ENCODE measurements around the gene MARK1. TPM values are rescaled to one million over a fixed set of nuclear protein-coding genes. Genes with fewer than 3 reads are reported as not detected.
"Not testable (repeated sequence)": the region's sequence is repeated elsewhere in the genome, so short reads cannot be mapped to it uniquely, and the experiment has no call there.

The MARK1 gene
- polyA plus RNA-seq, 3 donors from 2014 or later: not detected

- no peak overlapping the region for H3K27ac Mint-ChIP-seq
- DNase-seq: no peak
- H3K4me3 Mint-ChIP-seq: no peak overlapping the region
- H3K36me3 Mint-ChIP-seq: no peaks in the 10 kb centered on the region
- no peaks in the 10 kb centered on the region for H3K4me1 Mint-ChIP-seq
- peaks cover 4 to 6% (median 4%) of the 10 kb centered on the region in 3 donors for H3K27me3 Mint-ChIP-seq (ENCODE audit: low read depth in 3 of 3)
- H3K9me3 Mint-ChIP-seq: peaks cover 0 to 9% (median under 1%) of the 10 kb centered on the region in 6 donors
These were observed 146.0 kb downstream of the MARK1 start for GRCh38 chr1:220673921-220674320.

- Mint-ChIP-seq H3K4me3 (no peak overlapping the region), H3K27ac (no peak overlapping the region), H3K9me3 (no peaks in the 10 kb centered on the region), H3K36me3 (no peaks in the 10 kb centered on the region), H3K4me1 (peaks cover 1 to 7% of the 10 kb centered on the region in 2 donors), H3K27me3 (ENCODE audit: low read depth in 3 of 3) (peaks cover 4 to 7% (median 6%) of the 10 kb centered on the region in 3 donors)
- DNase-seq: no peak
These were observed 149.3 kb downstream of the MARK1 start for GRCh38 chr1:220677251-220677650.

DNA sequence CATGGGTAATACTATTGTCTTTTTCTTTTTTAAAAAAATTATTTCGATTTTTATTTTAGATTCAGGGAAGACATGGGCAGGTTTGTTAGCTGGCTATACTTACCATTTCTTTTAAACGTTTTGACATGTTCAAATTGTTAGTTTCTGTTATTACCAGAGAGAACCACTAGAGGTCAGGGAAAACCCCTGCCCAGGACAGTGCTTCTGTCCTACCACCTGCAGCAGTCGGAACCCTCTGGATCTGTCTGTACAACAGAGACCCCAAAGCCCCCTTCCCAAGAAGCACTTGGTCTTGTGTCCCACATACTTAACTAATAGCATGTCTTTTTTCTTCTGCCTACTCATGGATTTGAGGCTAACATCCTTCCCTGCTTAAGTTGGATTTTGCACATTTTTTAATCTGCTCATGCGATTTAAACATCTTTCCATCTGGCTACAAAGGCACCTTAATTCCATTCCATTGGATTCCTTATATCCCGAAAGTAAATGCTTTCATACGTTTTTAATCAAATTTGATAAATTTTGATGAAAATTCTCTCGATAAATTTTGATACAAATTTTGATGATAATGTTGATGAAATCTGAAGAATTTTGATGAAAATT, 152.2 kb downstream of the MARK1 start:
- Mint-ChIP-seq H3K9me3 (no peaks in the 10 kb centered on the region), H3K4me3 (no peak overlapping the region), H3K4me1 (peaks cover 1 to 7% of the 10 kb centered on the region in 2 donors), H3K27me3 (ENCODE audit: low read depth in 3 of 3) (peaks cover 0 to 7% (median 2%) of the 10 kb centered on the region in 3 donors), H3K27ac (no peak overlapping the region), H3K36me3 (no peaks in the 10 kb centered on the region)
- peak in 2 of 3 donors; percentile 6 to 24 for DNase-seq

GRCh38 chr1:220681220-220681880, 153.4 kb downstream of the MARK1 start:
- Mint-ChIP-seq H3K27ac (no peak overlapping the region), H3K36me3 (no peaks in the 10 kb centered on the region), H3K4me3 (no peak overlapping the region), H3K27me3 (ENCODE audit: low read depth in 3 of 3) (peaks cover 0 to 3% (median 0%) of the 10 kb centered on the region in 3 donors), H3K9me3 (no peaks in the 10 kb centered on the region), H3K4me1 (peaks cover 1 to 7% of the 10 kb centered on the region in 2 donors)
- no peak for DNase-seq

- Mint-ChIP-seq H3K9me3 (no peaks in the 10 kb centered on the region), H3K27ac (no peak overlapping the region), H3K4me1 (peaks cover 1 to 7% of the 10 kb centered on the region in 2 donors), H3K36me3 (no peaks in the 10 kb centered on the region), H3K4me3 (no peak overlapping the region), H3K27me3 (ENCODE audit: low read depth in 3 of 3) (peaks cover 0 to 3% (median 3%) of the 10 kb centered on the region in 3 donors)
- DNase-seq: no peak
These were observed 155.1 kb downstream of the MARK1 start for GRCh38 chr1:220682901-220683576.

DNA sequence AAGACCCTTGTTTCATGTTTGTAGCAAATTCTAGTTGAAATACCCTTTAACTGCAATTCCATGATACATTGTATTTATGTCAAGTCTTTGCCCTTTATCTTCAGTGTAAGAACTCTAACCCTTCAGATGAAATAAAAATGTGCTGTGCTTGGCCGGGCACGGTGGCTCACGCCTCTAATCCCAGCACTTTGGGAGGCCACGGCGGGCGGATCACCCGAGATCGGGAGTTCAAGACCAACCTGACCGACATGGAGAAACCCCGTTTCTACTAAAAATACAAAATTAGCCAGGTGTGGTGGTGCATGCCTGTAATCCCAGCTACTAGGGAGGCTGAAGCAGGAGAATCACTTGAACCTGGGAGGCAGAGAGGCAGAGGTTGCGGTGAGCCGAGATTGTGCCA, 155.8 kb downstream of the MARK1 start:
- H3K27me3 Mint-ChIP-seq (ENCODE audit: low read depth in 3 of 3); H3K27ac Mint-ChIP-seq; H3K4me1 Mint-ChIP-seq; H3K4me3 Mint-ChIP-seq; H3K9me3 Mint-ChIP-seq; DNase-seq; H3K36me3 Mint-ChIP-seq: not testable (repeated sequence)

- H3K4me1 Mint-ChIP-seq: peaks cover 4 to 11% of the 10 kb centered on the region in 2 donors
- H3K4me3 Mint-ChIP-seq: no peak overlapping the region
- no peaks in the 10 kb centered on the region for H3K9me3 Mint-ChIP-seq
- H3K27ac Mint-ChIP-seq: no peak overlapping the region
- DNase-seq: no peak
- H3K27me3 Mint-ChIP-seq (ENCODE audit: low read depth in 3 of 3): peaks cover 3 to 8% (median 6%) of the 10 kb centered on the region in 3 donors
- H3K36me3 Mint-ChIP-seq: no peaks in the 10 kb centered on the region
These were observed 157.0 kb downstream of the MARK1 start for GRCh38 chr1:220684890-220685289.

DNA sequence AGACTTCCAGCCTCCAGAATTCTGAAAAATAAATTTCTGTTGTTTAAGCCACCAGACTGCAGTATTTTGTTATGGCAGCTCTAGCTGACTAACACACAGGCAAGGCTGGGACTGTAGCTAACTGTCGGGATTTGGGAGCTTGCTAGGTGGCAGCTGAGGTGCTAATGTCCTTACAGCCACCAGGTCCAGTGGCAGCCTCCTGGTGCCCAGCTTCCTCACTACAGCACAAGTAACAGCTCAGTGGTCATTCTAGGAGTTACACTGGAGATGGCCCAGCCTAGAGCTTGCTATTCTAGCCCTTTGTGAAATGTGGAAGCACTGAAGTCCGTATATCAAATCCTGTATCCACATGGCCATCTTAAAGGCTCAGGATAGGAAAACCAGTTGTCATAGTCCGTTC, 157.9 kb downstream of the MARK1 start:
- H3K27ac Mint-ChIP-seq: no peak overlapping the region
- DNase-seq: no peak
- H3K4me1 Mint-ChIP-seq: peaks cover 4 to 7% of the 10 kb centered on the region in 2 donors
- no peak overlapping the region for H3K4me3 Mint-ChIP-seq
- peaks cover 5 to 9% (median 5%) of the 10 kb centered on the region in 3 donors for H3K27me3 Mint-ChIP-seq (ENCODE audit: low read depth in 3 of 3)
- no peaks in the 10 kb centered on the region for H3K9me3 Mint-ChIP-seq
- no peaks in the 10 kb centered on the region for H3K36me3 Mint-ChIP-seq

GRCh38 chr1:220687809-220688208, 159.9 kb downstream of the MARK1 start:
- Mint-ChIP-seq H3K36me3 (no peaks in the 10 kb centered on the region), H3K9me3 (no peaks in the 10 kb centered on the region), H3K4me1 (peaks cover 7 to 11% of the 10 kb centered on the region in 2 donors), H3K4me3 (no peak overlapping the region), H3K27me3 (ENCODE audit: low read depth in 3 of 3) (peaks cover 5 to 14% (median 9%) of the 10 kb centered on the region in 3 donors), H3K27ac (no peak overlapping the region)
- DNase-seq: no peak

- Mint-ChIP-seq H3K4me3 (peak overlapping the region; percentile 74 to 88 (median 79)), H3K27me3 (ENCODE audit: low read depth in 3 of 3) (peaks cover 5 to 14% (median 9%) of the 10 kb centered on the region in 3 donors), H3K9me3 (no peaks in the 10 kb centered on the region), H3K4me1 (peaks cover 7 to 11% of the 10 kb centered on the region in 2 donors), H3K36me3 (no peaks in the 10 kb centered on the region), H3K27ac (no peak overlapping the region)
- DNase-seq: no peak
These were observed 161.7 kb downstream of the MARK1 start for GRCh38 chr1:220689666-220690065.

DNA sequence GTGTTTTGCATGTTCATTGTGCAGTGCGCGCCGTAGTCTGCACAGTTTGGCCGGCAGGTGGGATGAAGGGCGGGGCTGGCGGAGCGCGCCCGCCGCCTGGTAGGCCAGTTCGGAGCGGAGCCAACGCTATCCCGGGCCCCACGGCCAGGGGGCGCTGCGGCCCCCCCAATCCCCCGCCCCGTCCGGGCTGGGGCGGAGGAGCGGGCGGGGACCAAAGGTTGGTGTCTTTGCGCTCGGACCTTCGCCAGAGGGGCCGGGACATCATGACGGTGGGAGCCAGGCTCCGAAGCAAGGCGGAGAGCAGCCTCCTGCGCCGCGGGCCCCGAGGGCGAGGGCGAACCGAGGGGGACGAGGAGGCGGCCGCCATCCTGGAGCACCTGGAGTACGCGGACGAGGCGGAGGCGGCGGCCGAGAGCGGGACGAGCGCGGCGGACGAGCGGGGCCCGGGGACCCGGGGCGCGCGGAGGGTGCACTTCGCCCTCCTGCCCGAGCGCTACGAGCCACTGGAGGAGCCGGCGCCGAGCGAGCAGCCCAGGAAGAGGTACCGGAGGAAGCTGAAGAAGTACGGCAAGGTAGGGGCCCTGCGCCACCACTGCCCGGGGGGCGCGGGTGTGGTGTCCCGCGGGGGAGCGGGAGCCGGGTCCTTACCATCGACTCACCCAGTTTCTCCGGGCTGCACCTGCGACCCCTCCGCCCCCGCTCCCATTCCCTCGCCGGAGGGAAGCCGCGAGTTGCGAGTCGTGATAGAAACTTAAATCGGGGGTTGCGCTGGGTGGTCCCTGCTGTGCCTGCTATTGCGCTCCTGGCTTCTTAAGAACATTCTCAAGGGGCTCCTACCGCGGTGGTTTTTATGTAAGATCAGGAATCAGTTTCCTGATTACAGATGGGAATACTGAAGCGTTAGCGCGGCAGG, 162.5 kb downstream of the MARK1 start, which contains the start of gene C1orf115:
Gene C1orf115, plus strand, starts transcription at position 224 of the 913 bp plus-strand sequence. Its CDS starts 40 bp downstream, at position 264.
- no peaks in the 10 kb centered on the region for H3K9me3 Mint-ChIP-seq
- H3K36me3 Mint-ChIP-seq: no peaks in the 10 kb centered on the region
- DNase-seq: peak; percentile 56 to 64 (median 59)
- peaks cover 5 to 14% (median 9%) of the 10 kb centered on the region in 3 donors for H3K27me3 Mint-ChIP-seq (ENCODE audit: low read depth in 3 of 3)
- peaks cover 7 to 11% of the 10 kb centered on the region in 2 donors for H3K4me1 Mint-ChIP-seq
- no peak within 1 kb of the TSS for H3K27ac Mint-ChIP-seq
- peak within 1 kb of the TSS; percentile 74 to 88 (median 79) for H3K4me3 Mint-ChIP-seq

GRCh38 chr1:220691053-220691684, 163.2 kb downstream of the MARK1 start:
- no peak overlapping the region for H3K27ac Mint-ChIP-seq
- H3K4me3 Mint-ChIP-seq: peak overlapping the region; percentile 57 to 88 (median 62)
- no peak for DNase-seq
- H3K9me3 Mint-ChIP-seq: no peaks in the 10 kb centered on the region
- no peaks in the 10 kb centered on the region for H3K36me3 Mint-ChIP-seq
- H3K27me3 Mint-ChIP-seq (ENCODE audit: low read depth in 3 of 3): peaks cover 5 to 14% (median 9%) of the 10 kb centered on the region in 3 donors
- H3K4me1 Mint-ChIP-seq: peaks cover 7 to 11% of the 10 kb centered on the region in 2 donors

All from immature natural killer cell (primary cell).